Panc1 (cell line): Measurements from ENCODE around the gene MCM8. TPM values are rescaled to one million over a fixed set of nuclear protein-coding genes. Genes with fewer than 3 reads are reported as not detected.

Experiments
- ATAC-seq: fragments of 200-7000 bp; cut with Tn5 transposase; 2 replicates; pipeline ENCODE4 v1.9.1; 2020; ENCODE audit warnings: mild to moderate bottlenecking, moderate library complexity
- BruUV-seq: library from RNA; stranded (reverse); fragments of 400-500 nt; replicated peaks from 2 replicates; lab custom pipeline; 2021; lab: Mats Ljungman, UMichigan
- CTCF ChIA-PET: fragments of 300-600 bp; sonication (Branson Sonifier 250); formaldehyde crosslinking; loops from one replicate; lab custom pipeline; 2022; ENCODE audit warnings: antibody characterized with exemption; lab: Charles Lee
- POLR2A ChIA-PET: fragments of 300-600 bp; sonication (Branson Sonifier 250); formaldehyde crosslinking; loops from one replicate; lab custom pipeline; 2022; ENCODE audit warnings: antibody characterized with exemption; lab: Charles Lee
- DNase-seq: peaks from one replicate; pipeline ENCODE4 v3.0.0-alpha.2; 2010; ENCODE audit warnings: low read depth, low spot score
- H3K27ac ChIP-seq: 2 replicates; pipeline ENCODE4 v1.5.1; 2011; ENCODE audit warnings: mild to moderate bottlenecking, low read length, inconsistent platforms
- H3K27me3 ChIP-seq: fragments of 200-500 bp; sonication (Bioruptor generic); 2 replicates; pipeline ENCODE4 v1.6.0; 2014; ENCODE audit warnings: low read length, inconsistent platforms; ENCODE audit not compliant: control insufficient read depth, insufficient read depth
- H3K36me3 ChIP-seq: fragments of 200-500 bp; sonication (Bioruptor generic); 2 replicates; pipeline ENCODE4 v1.5.1; 2014; ENCODE audit warnings: inconsistent platforms, mild to moderate bottlenecking, low read length, moderate library complexity; ENCODE audit not compliant: control insufficient read depth, insufficient read depth
- H3K4me1 ChIP-seq: 2 replicates; pipeline ENCODE4 v1.5.1; 2011; ENCODE audit warnings: inconsistent platforms, mild to moderate bottlenecking, low read length, moderate library complexity; ENCODE audit not compliant: control insufficient read depth, insufficient read depth
- H3K4me3 ChIP-seq, 2 experiments: 2 replicates each; pipeline ENCODE4 v1.5.1; 2011 to 2012; ENCODE audit warnings: low read depth in 2 of 2, low read length in 2 of 2, mild to moderate bottlenecking in 2 of 2, inconsistent platforms in 1 of 2, moderate library complexity in 1 of 2
- H3K9me3 ChIP-seq: fragments of 200-500 bp; sonication (Bioruptor generic); 2 replicates; pipeline ENCODE4 v1.5.1; 2014; ENCODE audit warnings: low read depth, mild to moderate bottlenecking, inconsistent platforms, low read length, moderate library complexity; ENCODE audit not compliant: control insufficient read depth, insufficient read depth
- CTCF ChIP-seq: fragments of 450-650 bp; IDR thresholded peaks from 2 replicates; pipeline ENCODE4 v1.5.1; 2017; ENCODE audit warnings: mild to moderate bottlenecking
- POLR2AphosphoS5 ChIP-seq: IDR thresholded peaks from 2 replicates; pipeline ENCODE4 v1.6.1; 2012; ENCODE audit warnings: mild to moderate bottlenecking, low read depth, low read length, moderate library complexity
- REST ChIP-seq, 2 experiments: IDR thresholded peaks; 2 replicates each; pipeline ENCODE4 v1.6.1; 2011 to 2012; ENCODE audit warnings: low read depth in 2 of 2, control low read depth in 1 of 2, low read length in 1 of 2, mild to moderate bottlenecking in 1 of 2, moderate library complexity in 1 of 2; ENCODE audit not compliant: insufficient read depth in 1 of 2
- SIN3A ChIP-seq: IDR thresholded peaks from 2 replicates; pipeline ENCODE4 v1.6.1; 2012; ENCODE audit warnings: low read depth, mild to moderate bottlenecking, low read length, moderate library complexity, borderline replicate concordance; ENCODE audit not compliant: insufficient read depth
- TCF7L2 ChIP-seq: IDR thresholded peaks from 2 replicates; pipeline ENCODE4 v1.6.1; 2011; ENCODE audit warnings: mild to moderate bottlenecking, low read depth, low read length, inconsistent platforms
- in situ Hi-C: cut with HindIII; loops from 2 replicates; pipeline ENCODE4 v1.10.0; 2016; ENCODE audit warnings: low sequenced_read_pairs, low pct_unique_long_range_greater_than_20kb
- intact Hi-C: fragments of 100-400 bp; cut with micrococcal nuclease; formaldehyde crosslinking; loops from one replicate; pipeline ENCODE4 v1.10.0; 2022; ENCODE audit not compliant: unreplicated experiment
- total RNA-seq: library from RNA; stranded (reverse); gene quantifications from one replicate; pipeline ENCODE4 v1.2.1, GENCODE V29; 2021; ENCODE audit not compliant: unreplicated experiment

MCM8 gene
- total RNA-seq, 1 experiment from 2014 or later, result 28.3 TPM

- ChIA-PET CTCF (interaction anchor here (1.1 kb wide), 1 partner anchor 406 kb away, joined by 5 read pairs; no protein-coding TSS in a partner anchor), POLR2A (no interaction called here)
- peaks cover 3% of the 10 kb centered on the region for H3K36me3 ChIP-seq
- no peak overlapping the region for H3K27ac ChIP-seq
- in situ Hi-C loops (no loop called here), intact Hi-C loops (no loop called here)
- no peak for TF ChIP-seq TCF7L2
- no peak for TF ChIP-seq CTCF
- TF ChIP-seq SIN3A, result no peak
- TF ChIP-seq REST (IDR thresholded peaks at IDR 0.05; ENCODE audit: insufficient read depth in 1 of 2, low read depth in 2 of 2, low read length in 1 of 2), result no peak
- no peak for TF ChIP-seq POLR2AphosphoS5
- DNase-seq, result no peak
- no peak overlapping the region for H3K4me3 ChIP-seq
- H3K9me3 ChIP-seq, result no peaks in the 10 kb centered on the region
- BruUV-seq, result no TSS peak
- peaks cover 5% of the 10 kb centered on the region; the same call in 1 of the 2 replicates for H3K27me3 ChIP-seq
- H3K4me1 ChIP-seq, result no peaks in the 10 kb centered on the region
- ATAC-seq, result no peak
Measured at GRCh38 chr20:5935384-5935783, 15.1 kb upstream of the MCM8 start.

GRCh38 chr20:5936238-5936637 lies 14.2 kb upstream of the MCM8 start:
- Histone ChIP-seq H3K27me3 (no peaks in the 10 kb centered on the region), H3K27ac (no peak overlapping the region), H3K36me3 (peaks cover 5% of the 10 kb centered on the region), H3K4me3 (no peak overlapping the region), H3K4me1 (no peaks in the 10 kb centered on the region), H3K9me3 (no peaks in the 10 kb centered on the region)
- TF ChIP-seq POLR2AphosphoS5, result no peak
- TF ChIP-seq CTCF, result no peak
- TF ChIP-seq SIN3A, result no peak
- no peak for TF ChIP-seq TCF7L2
- no peak for TF ChIP-seq REST (IDR thresholded peaks at IDR 0.05; ENCODE audit: insufficient read depth in 1 of 2, low read depth in 2 of 2, low read length in 1 of 2)
- ATAC-seq (no peak), DNase-seq (no peak)
- no TSS peak for BruUV-seq
- POLR2A ChIA-PET, result no interaction called here
- intact Hi-C loops, result no loop called here
- CTCF ChIA-PET, result no interaction called here
- in situ Hi-C loops, result no loop called here
